PC-9 (cell line): ENCODE results near the gene REG1B. TPM values are rescaled to one million over a fixed set of nuclear protein-coding genes. Genes with fewer than 3 reads are reported as not detected.

Experiments
- BruUV-seq: library from RNA; stranded (reverse); fragments of 400-500 nt; replicated peaks from 2 replicates; lab custom pipeline; 2021; lab: Mats Ljungman, UMichigan
- CTCF ChIA-PET: fragments of 300-600 bp; sonication (Branson Sonifier 250); formaldehyde crosslinking; loops from one replicate; lab custom pipeline; 2022; ENCODE audit warnings: antibody characterized with exemption; lab: Charles Lee
- POLR2A ChIA-PET: fragments of 300-600 bp; sonication (Branson Sonifier 250); formaldehyde crosslinking; loops from one replicate; lab custom pipeline; 2022; ENCODE audit warnings: antibody characterized with exemption; ENCODE audit not compliant: unreplicated experiment; lab: Charles Lee
- DNase-seq, 2 experiments: peaks; one replicate each; pipeline versions ENCODE4 v3.0.0 to v3.0.0-alpha.2; 2015 to 2022; ENCODE audit warnings: mixed read lengths in 1 of 2
- H2AFZ ChIP-seq: fragments of 200-600 bp; sonication (generic); 2 replicates; pipeline ENCODE4 v1.8.1; 2017; ENCODE audit warnings: antibody characterized with exemption
- H3F3A ChIP-seq: fragments of 200-600 bp; sonication (generic); 2 replicates; pipeline ENCODE4 v1.8.1; 2017; ENCODE audit warnings: antibody characterized with exemption, mild to moderate bottlenecking, low read depth; ENCODE audit not compliant: insufficient read depth
- H3K27ac ChIP-seq: fragments of 200-600 bp; sonication (generic); 2 replicates; pipeline ENCODE4 v1.6.1; 2016; ENCODE audit warnings: mixed run types
- H3K27me3 ChIP-seq: fragments of 200-600 bp; sonication (generic); 2 replicates; pipeline ENCODE4 v1.6.1; 2016; ENCODE audit warnings: low read depth, mixed run types; ENCODE audit not compliant: insufficient read depth
- H3K36me3 ChIP-seq: fragments of 200-600 bp; sonication (generic); 2 replicates; pipeline ENCODE4 v1.6.1; 2016; ENCODE audit warnings: low read depth, mixed run types
- H3K4me1 ChIP-seq: fragments of 200-600 bp; sonication (generic); replicated peaks from 2 replicates; pipeline ENCODE4 v1.6.1; 2016; ENCODE audit warnings: mixed run types; ENCODE audit not compliant: insufficient read depth
- H3K4me2 ChIP-seq: fragments of 200-600 bp; sonication (generic); 2 replicates; pipeline ENCODE4 v1.6.1; 2017; ENCODE audit warnings: mixed run types
- H3K4me3 ChIP-seq: fragments of 200-600 bp; sonication (generic); 2 replicates; pipeline ENCODE4 v1.6.1; 2016; ENCODE audit warnings: mixed run types
- H3K79me2 ChIP-seq: fragments of 200-600 bp; sonication (generic); 2 replicates; pipeline ENCODE4 v1.6.1; 2017; ENCODE audit warnings: low read depth, mixed run types
- H3K9me2 ChIP-seq: fragments of 200-600 bp; sonication (generic); 2 replicates; pipeline ENCODE4 v1.8.1; 2017; ENCODE audit warnings: mild to moderate bottlenecking; ENCODE audit not compliant: insufficient read depth
- H3K9me3 ChIP-seq: fragments of 200-600 bp; sonication (generic); 2 replicates; pipeline ENCODE4 v1.8.1; 2016; ENCODE audit warnings: low read depth; ENCODE audit not compliant: insufficient read depth
- H4K20me1 ChIP-seq: fragments of 200-600 bp; sonication (generic); 2 replicates; pipeline ENCODE4 v1.8.1; 2017; ENCODE audit not compliant: insufficient read depth
- CTCF ChIP-seq: fragments of 200-600 bp; sonication (generic); conservative IDR thresholded peaks from 2 replicates; pipeline ENCODE4 v1.6.1; 2017; ENCODE audit warnings: mixed run types, antibody characterized with exemption, mild to moderate bottlenecking, moderate library complexity
- EZH2 ChIP-seq: fragments of 200-600 bp; sonication (generic); IDR thresholded peaks from 2 replicates; pipeline ENCODE4 v1.8.0; 2017; ENCODE audit warnings: antibody characterized with exemption, low read depth
- intact Hi-C: fragments of 100-400 bp; cut with micrococcal nuclease; formaldehyde crosslinking; loops from one replicate; pipeline ENCODE4 v1.10.0; 2022; ENCODE audit not compliant: unreplicated experiment
- total RNA-seq: library from RNA; stranded (reverse); gene quantifications from 2 replicates; pipeline ENCODE4 v1.2.3, GENCODE V29; 2021

Gene REG1B
- total RNA-seq, 1 experiment from 2014 or later, result not detected

- DNase-seq, result no peak
- no peak overlapping the region for H2AFZ ChIP-seq
- H3K79me2 ChIP-seq, result no peaks in the 10 kb centered on the region
- POLR2A ChIA-PET, result no interaction called here
- no peak overlapping the region for H3K4me2 ChIP-seq
- no peaks in the 10 kb centered on the region for H3K9me3 ChIP-seq
- H3K9me2 ChIP-seq, result no peaks in the 10 kb centered on the region
- H3F3A ChIP-seq, result no peaks in the 10 kb centered on the region
- no peak overlapping the region for H3K27ac ChIP-seq
- no TSS peak for BruUV-seq
- H3K36me3 ChIP-seq, result no peaks in the 10 kb centered on the region
- no peaks in the 10 kb centered on the region for H3K27me3 ChIP-seq
- no peak overlapping the region for H3K4me3 ChIP-seq
- TF ChIP-seq EZH2, result no peak
- peak; percentile 60 for TF ChIP-seq CTCF
- H4K20me1 ChIP-seq, result no peaks in the 10 kb centered on the region
- CTCF ChIA-PET, result no interaction called here
- intact Hi-C loops, result loop anchor here (2.0 kb wide), 1 partner anchor 178 kb away; no protein-coding TSS in a partner anchor
- no peaks in the 10 kb centered on the region for H3K4me1 ChIP-seq
These were observed 46.8 kb downstream of the REG1B start for GRCh38 chr2:79041032-79041448.

- CTCF ChIA-PET, result no interaction called here
- Histone ChIP-seq H3K79me2 (no peaks in the 10 kb centered on the region), H3K27me3 (no peaks in the 10 kb centered on the region), H2AFZ (no peak overlapping the region), H3K9me3 (no peaks in the 10 kb centered on the region), H3K9me2 (no peaks in the 10 kb centered on the region), H3K27ac (no peak overlapping the region), H3K4me3 (no peak overlapping the region), H3K4me2 (no peak overlapping the region), H3F3A (no peaks in the 10 kb centered on the region), H3K4me1 (no peaks in the 10 kb centered on the region), H4K20me1 (no peaks in the 10 kb centered on the region), H3K36me3 (no peaks in the 10 kb centered on the region)
- DNase-seq, result no peak
- BruUV-seq, result no TSS peak
- intact Hi-C loops, result loop anchor here (2.0 kb wide), 1 partner anchor 179 kb away; no protein-coding TSS in a partner anchor
- TF ChIP-seq CTCF, result no peak
- no peak for TF ChIP-seq EZH2
- POLR2A ChIA-PET, result no interaction called here
These were observed 47.8 kb downstream of the REG1B start for GRCh38 chr2:79039944-79040343.

Other genes with a start within 250 kb of the REG1B start
- not detected in 2 replicates for gene REG3G, start 62.3 kb downstream of the REG1B start, total RNA-seq
- not detected in 2 replicates for gene REG1A, start 32.5 kb upstream of the REG1B start, total RNA-seq
- not detected in 2 replicates for gene REG3A, start 71.8 kb upstream of the REG1B start, total RNA-seq